Psoas muscle (tissue), 8 donors: ENCODE measurements around the gene AUTS2. TPM values are rescaled to one million over a fixed set of nuclear protein-coding genes. Genes with fewer than 3 reads are reported as not detected.

Experiments
- ATAC-seq, 4 donors: fragments of 200-7000 bp; cut with Tn5 transposase; one replicate each; pipeline ENCODE4 v1.9.1; 2020; ENCODE audit warnings: moderate library complexity in 3 of 4, mild to moderate bottlenecking in 2 of 4
- DNase-seq, 2 donors: peaks; one replicate each; pipeline ENCODE4 v3.0.0-alpha.2; 2020
- H3K27ac ChIP-seq: fragments of 200-600 bp; one replicate; pipeline ENCODE4 v1.8.0; 2022
- H3K27me3 ChIP-seq, 3 donors: fragments of 200-600 bp in 1 of 3; one replicate each; pipeline versions ENCODE4 v1.6.1 to v1.8.0; 2013 to 2022; ENCODE audit warnings: low read length in 2 of 3, mild to moderate bottlenecking in 2 of 3, moderate library complexity in 1 of 3; ENCODE audit not compliant: insufficient read depth in 3 of 3
- H3K36me3 ChIP-seq, 2 donors: fragments of 200-600 bp in 1 of 2; one replicate each; pipeline versions ENCODE4 v1.6.1 to v1.8.0; 2013 to 2022; ENCODE audit warnings: low read depth in 1 of 2, mild to moderate bottlenecking in 1 of 2, moderate library complexity in 1 of 2; ENCODE audit not compliant: insufficient read depth in 1 of 2
- H3K4me1 ChIP-seq: fragments of 200-600 bp; one replicate; pipeline ENCODE4 v1.8.0; 2022
- H3K4me3 ChIP-seq: fragments of 200-600 bp; one replicate; pipeline ENCODE4 v1.8.0; 2022; ENCODE audit warnings: mild to moderate bottlenecking
- H3K9me3 ChIP-seq: fragments of 200-600 bp; one replicate; pipeline ENCODE4 v1.8.0; 2022
- CTCF ChIP-seq: fragments of 200-600 bp; IDR thresholded peaks from one replicate; pipeline ENCODE4 v1.8.0; 2022; ENCODE audit warnings: antibody characterized with exemption
- WGBS, 3 donors: extraction: QIAGEN DNeasy Blood & Tissue Kit; methylation state at CpG; one replicate each; pipeline versions ENCODE4 v1.1.6 to v1.1.7; 2013; 5-methylcytosine and 5-hydroxymethylcytosine counted together
- intact Hi-C, 2 donors: fragments of 100-400 bp; cut with DNase I; formaldehyde crosslinking; loops; one replicate each; pipeline versions ENCODE4 v1.11.0 to v1.14.2; 2022
- polyA plus RNA-seq, 3 donors: library from polyadenylated mRNA; stranded (reverse); fragments of 200-250 nt; gene quantifications; one replicate each; pipeline ENCODE4 v1.2.3, GENCODE V29; 2013
- total RNA-seq, 4 donors: library from RNA; stranded (reverse); fragmentation: NEBNext Ultra II Directional in 2 of 4; extraction: Animal tissue kit (Norgen Biotek cat#: 25700) in 2 of 4; gene quantifications; one replicate each; pipeline versions ENCODE4 v1.2.1 to v1.2.4, GENCODE V29; 2021 to 2023
- donor health status: healthy with polysubstance abuse.
- donor health status: DM: no; HTN: no; CAD: no; lungs with moderate emphysema.
- donor health status: Bipolar disorder and iron deficiency.
- donor health status: healthy.
- donor health status: DM: yes; HTN: yes; CAD: no.
- donor health status: DM: no; HTN: no; CAD: no.
- donor health status: DM: no; HTN: no; CAD: no.
- donor health status: DM: yes; HTN: yes; CAD: no.

The AUTS2 gene
- total and polyA plus RNA-seq, 7 donors, result 5.0 to 33.5 (median 14.3) TPM

- WGBS, 3 donors, result 5 to 39% (median 29%) methylated on average over 1 of the region's 1 CpG
- no peak overlapping the region for H3K4me3 ChIP-seq
- ATAC-seq, result no peak
- TF ChIP-seq CTCF, result no peak
- no peaks in the 10 kb centered on the region for H3K27me3 ChIP-seq
- no peaks in the 10 kb centered on the region for H3K4me1 ChIP-seq
- no peak for DNase-seq
- H3K36me3 ChIP-seq, result no peaks in the 10 kb centered on the region
- H3K9me3 ChIP-seq, result peaks cover 3% of the 10 kb centered on the region
- H3K27ac ChIP-seq, result no peak overlapping the region
- intact Hi-C loops, result no loop called here
Measured at GRCh38 chr7:69982197-69982596, 383.9 kb downstream of the AUTS2 start.

- 95 to 97% (median 96%) methylated on average over 5 of the region's 5 CpGs for WGBS, 3 donors
- no peak for TF ChIP-seq CTCF
- Histone ChIP-seq H3K4me1 (no peaks in the 10 kb centered on the region), H3K9me3 (no peaks in the 10 kb centered on the region), H3K4me3 (no peak overlapping the region), H3K36me3 (no peaks in the 10 kb centered on the region), H3K27ac (no peak overlapping the region), H3K27me3 (no peaks in the 10 kb centered on the region)
- intact Hi-C loops, result no loop called here
- DNase-seq (no peak), ATAC-seq (no peak)
Measured at GRCh38 chr7:69989551-69989950, 391.3 kb downstream of the AUTS2 start.

GRCh38 chr7:69992938-69993337 lies 394.7 kb downstream of the AUTS2 start:
- Histone ChIP-seq H3K9me3 (no peaks in the 10 kb centered on the region), H3K36me3 (no peaks in the 10 kb centered on the region), H3K27ac (no peak overlapping the region), H3K4me1 (no peaks in the 10 kb centered on the region), H3K27me3 (no peaks in the 10 kb centered on the region), H3K4me3 (no peak overlapping the region)
- ATAC-seq (no peak), DNase-seq (no peak)
- intact Hi-C loops, result no loop called here
- WGBS, 3 donors, result 87 to 93% (median 92%) methylated on average over 4 of the region's 4 CpGs
- no peak for TF ChIP-seq CTCF

GRCh38 chr7:69994218-69994617 lies 395.9 kb downstream of the AUTS2 start:
- intact Hi-C loops, result no loop called here
- WGBS, 3 donors, result 80 to 87% (median 86%) methylated on average over 1 of the region's 1 CpG
- H3K36me3 ChIP-seq, result no peaks in the 10 kb centered on the region
- no peaks in the 10 kb centered on the region for H3K27me3 ChIP-seq
- ATAC-seq (no peak), DNase-seq (no peak)
- no peak for TF ChIP-seq CTCF
- no peak overlapping the region for H3K27ac ChIP-seq
- H3K9me3 ChIP-seq, result no peaks in the 10 kb centered on the region
- H3K4me3 ChIP-seq, result no peak overlapping the region
- no peaks in the 10 kb centered on the region for H3K4me1 ChIP-seq

- whole genome bisulfite sequencing, 3 donors, result 56 to 67% (median 59%) methylated on average over 7 of the region's 7 CpGs
- Histone ChIP-seq H3K4me1 (no peaks in the 10 kb centered on the region), H3K27me3 (no peaks in the 10 kb centered on the region), H3K9me3 (no peaks in the 10 kb centered on the region), H3K4me3 (no peak overlapping the region), H3K36me3 (no peaks in the 10 kb centered on the region), H3K27ac (no peak overlapping the region)
- intact Hi-C loops, result no loop called here
- TF ChIP-seq CTCF, result no peak
- DNase-seq (no peak), ATAC-seq (no peak)
Measured at GRCh38 chr7:69994886-69995542, 396.7 kb downstream of the AUTS2 start.
